Spleen (tissue), 11 donors: ENCODE data around the gene SPTBN1. TPM values are rescaled to one million over a fixed set of nuclear protein-coding genes. Genes with fewer than 3 reads are reported as not detected.

Source experiments
- DNase-seq: peaks from one replicate; pipeline ENCODE4 v3.0.0-alpha.2; 2020
- H3K27ac ChIP-seq, 8 donors: fragments of 200-600 bp; sonication (generic) in 7 of 8; 1 replicate in 4 of 8; 2 replicates in 4 of 8; pipeline versions ENCODE4 v1.5.0 to v1.8.0; 2016 to 2021; ENCODE audit warnings: inconsistent platforms in 4 of 8, mild to moderate bottlenecking in 4 of 8, moderate library complexity in 1 of 8
- H3K27me3 ChIP-seq, 7 donors: fragments of 200-600 bp; sonication (generic) in 6 of 7; replicated peaks in 1 of 7; 1 replicate in 4 of 7; 2 replicates in 3 of 7; pipeline versions ENCODE4 v1.5.0 to v1.8.0; 2016 to 2021; ENCODE audit warnings: inconsistent platforms in 3 of 7, mild to moderate bottlenecking in 1 of 7
- H3K36me3 ChIP-seq, 6 donors: fragments of 200-600 bp; sonication (generic) in 5 of 6; 1 replicate in 4 of 6; 2 replicates in 2 of 6; pipeline versions ENCODE4 v1.5.0 to v1.8.0; 2016 to 2021; ENCODE audit warnings: inconsistent platforms in 2 of 6
- H3K4me1 ChIP-seq, 6 donors: fragments of 200-600 bp; sonication (generic) in 5 of 6; 1 replicate in 3 of 6; 2 replicates in 3 of 6; pipeline versions ENCODE4 v1.5.0 to v1.8.0; 2016 to 2021; ENCODE audit warnings: inconsistent platforms in 3 of 6
- H3K4me3 ChIP-seq, 8 donors: fragments of 200-600 bp; sonication (generic) in 7 of 8; 1 replicate in 4 of 8; 2 replicates in 4 of 8; pipeline versions ENCODE4 v1.5.0 to v1.8.0; 2016 to 2021; ENCODE audit warnings: inconsistent platforms in 4 of 8, mild to moderate bottlenecking in 4 of 8, moderate library complexity in 2 of 8
- H3K9me3 ChIP-seq, 8 donors: fragments of 200-600 bp; sonication (generic) in 7 of 8; 1 replicate in 4 of 8; 2 replicates in 4 of 8; pipeline versions ENCODE4 v1.5.0 to v1.8.0; 2016 to 2021; ENCODE audit warnings: inconsistent platforms in 4 of 8
- POLR2A ChIP-seq, 3 donors: fragments of 450-650 bp; IDR thresholded peaks; one replicate each; pipeline ENCODE4 v1.5.1; 2017; ENCODE audit warnings: antibody characterized with exemption in 3 of 3, mild to moderate bottlenecking in 1 of 3
- POLR2AphosphoS5 ChIP-seq, 3 donors: sonication (generic); formaldehyde crosslinking; IDR thresholded peaks; one replicate each; pipeline ENCODE4 v1.5.1; 2017; ENCODE audit warnings: antibody characterized with exemption in 3 of 3
- WGBS, 5 donors: extraction: QIAGEN DNeasy Blood & Tissue Kit in 3 of 5; methylation state at CpG; one replicate each; pipeline versions ENCODE4 v1.1.5 to v1.1.7; 2013 to 2018; 5-methylcytosine and 5-hydroxymethylcytosine counted together
- intact Hi-C: fragments of 100-400 bp; cut with DNase I; formaldehyde crosslinking; loops from one replicate; pipeline ENCODE4 v1.15.0; 2023; ENCODE audit warnings: low total_unique reads
- polyA plus RNA-seq, 3 donors: library from polyadenylated mRNA; stranded (reverse); fragments of 200-250 nt; gene quantifications; one replicate each; pipeline ENCODE4 v1.2.1, GENCODE V29; 2013
- total RNA-seq, 7 donors: library from RNA; depleted of rRNA in 3 of 7; stranded (reverse); fragments of >200 nt in 3 of 7; fragmentation: NEBNext Ultra II Directional in 4 of 7; extraction: Animal tissue kit (Norgen Biotek cat#: 25700) in 4 of 7; gene quantifications; one replicate each; pipeline versions ENCODE4 v1.1.0 to v1.2.1, GENCODE V29; 2016 to 2021
- TF ChIP-seq, protein P1 (sequence below), 11 experiments: fragments of 200-600 bp in 7 of 11; fragments of 450-650 bp in 4 of 11; sonication (generic) in 4 of 11; IDR thresholded peaks in 8 of 11; conservative IDR thresholded peaks in 3 of 11; 1 replicate in 7 of 11; 2 replicates in 4 of 11; pipeline versions ENCODE4 v1.4.0 to v1.8.0; 2016 to 2021; ENCODE audit warnings: antibody characterized with exemption in 11 of 11, inconsistent platforms in 4 of 11, mild to moderate bottlenecking in 1 of 11
- donor health status: healthy with polysubstance abuse.
- donor health status: DM: no; HTN: no; CAD: no; lungs with moderate emphysema.
- donor health status: DM: no; HTN: no; CAD: no.
- donor health status: Bipolar disorder and iron deficiency.
- donor health status: healthy.
- donor health status: DM: no; HTN: no; CAD: no.
- donor health status: DM: yes; HTN: yes; CAD: no.

Gene SPTBN1
- total and polyA plus RNA-seq, 10 donors: 32.7 to 352 (median 269) TPM

DNA sequence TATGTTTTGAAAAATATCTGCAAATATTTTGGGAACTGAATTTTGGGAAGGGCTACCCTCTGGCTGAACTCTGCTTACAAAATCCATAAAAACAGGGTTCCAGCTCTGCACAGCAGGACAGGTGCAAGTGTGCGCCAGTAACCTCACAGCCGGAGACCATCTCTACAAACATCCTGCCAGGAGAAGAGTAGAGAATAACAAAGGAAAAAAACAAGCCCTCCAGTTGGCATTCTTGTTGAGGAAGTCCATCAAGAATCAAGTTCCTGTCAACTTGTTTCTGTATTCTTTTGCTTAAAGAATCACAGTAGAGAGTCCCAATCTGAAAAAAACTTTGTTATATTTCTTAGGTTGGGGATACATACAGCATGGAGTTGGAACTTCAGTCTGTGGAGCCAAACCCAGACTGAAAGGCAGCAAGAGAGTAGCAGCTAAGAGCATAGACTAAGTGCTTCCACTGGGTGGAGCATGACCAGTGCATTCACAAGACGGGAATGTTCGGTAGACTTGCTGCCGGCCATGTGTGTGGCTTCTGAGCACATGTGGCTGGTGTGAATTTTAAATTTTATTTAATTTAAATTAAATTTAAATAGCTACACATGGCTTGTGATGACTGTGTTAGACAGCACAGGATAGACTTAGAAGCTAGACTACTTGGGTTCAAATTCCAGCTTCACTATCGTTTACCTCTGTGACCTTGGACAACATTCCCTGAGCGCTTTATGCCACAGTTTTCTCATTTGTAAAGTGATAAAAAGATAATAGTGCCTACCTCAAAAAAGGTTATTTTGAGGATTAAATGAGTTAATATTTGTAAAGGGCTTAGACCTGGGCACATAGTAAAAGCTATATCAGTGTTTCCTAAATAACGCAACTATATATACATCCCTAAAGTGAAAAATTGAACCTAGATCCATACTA lies 41.9 kb downstream of the SPTBN1 start:
- Histone ChIP-seq H3K4me1 (peaks cover 0 to 55% (median 17%) of the 10 kb centered on the region in 6 donors), H3K27ac (peak overlapping the region in 5 of 8 donors; percentile 10 to 47 (median 30))

DNA sequence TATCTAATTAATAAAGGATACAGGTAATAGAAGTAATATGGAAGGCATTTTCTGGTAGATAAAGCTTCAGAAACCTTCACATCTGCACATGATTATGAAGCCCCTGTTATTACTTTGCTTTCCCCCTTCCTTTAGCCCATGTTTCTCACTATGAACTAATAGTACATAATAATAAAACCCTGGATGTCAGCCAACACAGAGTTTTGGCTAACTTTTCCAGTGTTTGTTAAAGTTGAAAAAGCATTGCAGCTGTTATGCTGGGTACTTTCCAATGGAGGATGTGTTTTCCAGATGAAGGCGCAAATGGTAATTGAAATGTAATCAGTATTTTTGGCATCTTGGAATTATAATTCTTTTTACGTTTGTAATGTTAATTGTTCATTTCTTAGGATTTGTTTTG lies 43.5 kb downstream of the SPTBN1 start:
- WGBS, 5 donors: 70 to 81% (median 73%) methylated on average over 2 of the region's 2 CpGs
- no peaks in the 10 kb centered on the region for H3K27me3 ChIP-seq
- H3K4me1 ChIP-seq: peaks cover 0 to 65% (median 17%) of the 10 kb centered on the region in 6 donors
- TF ChIP-seq POLR2A (IDR thresholded peaks at IDR 0.05) (no peak), POLR2AphosphoS5 (IDR thresholded peaks at IDR 0.05) (no peak)
- TF ChIP-seq, protein P1, sequence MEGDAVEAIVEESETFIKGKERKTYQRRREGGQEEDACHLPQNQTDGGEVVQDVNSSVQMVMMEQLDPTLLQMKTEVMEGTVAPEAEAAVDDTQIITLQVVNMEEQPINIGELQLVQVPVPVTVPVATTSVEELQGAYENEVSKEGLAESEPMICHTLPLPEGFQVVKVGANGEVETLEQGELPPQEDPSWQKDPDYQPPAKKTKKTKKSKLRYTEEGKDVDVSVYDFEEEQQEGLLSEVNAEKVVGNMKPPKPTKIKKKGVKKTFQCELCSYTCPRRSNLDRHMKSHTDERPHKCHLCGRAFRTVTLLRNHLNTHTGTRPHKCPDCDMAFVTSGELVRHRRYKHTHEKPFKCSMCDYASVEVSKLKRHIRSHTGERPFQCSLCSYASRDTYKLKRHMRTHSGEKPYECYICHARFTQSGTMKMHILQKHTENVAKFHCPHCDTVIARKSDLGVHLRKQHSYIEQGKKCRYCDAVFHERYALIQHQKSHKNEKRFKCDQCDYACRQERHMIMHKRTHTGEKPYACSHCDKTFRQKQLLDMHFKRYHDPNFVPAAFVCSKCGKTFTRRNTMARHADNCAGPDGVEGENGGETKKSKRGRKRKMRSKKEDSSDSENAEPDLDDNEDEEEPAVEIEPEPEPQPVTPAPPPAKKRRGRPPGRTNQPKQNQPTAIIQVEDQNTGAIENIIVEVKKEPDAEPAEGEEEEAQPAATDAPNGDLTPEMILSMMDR (IDR thresholded peaks at IDR 0.05 in 8 of 11, conservative IDR thresholded peaks at IDR 0.05 in 3 of 11): no peak
- intact Hi-C loops: no loop called here
- H3K36me3 ChIP-seq: no peaks in the 10 kb centered on the region
- no peaks in the 10 kb centered on the region for H3K9me3 ChIP-seq
- no peak overlapping the region for H3K27ac ChIP-seq
- no peak overlapping the region for H3K4me3 ChIP-seq
- no peak for DNase-seq

More for the DNA sequence above, 41.9 kb downstream of the SPTBN1 start:
- WGBS, 5 donors: 68 to 79% (median 74%) methylated on average over 8 of the region's 8 CpGs
- no peaks in the 10 kb centered on the region for H3K36me3 ChIP-seq
- TF ChIP-seq POLR2AphosphoS5 (IDR thresholded peaks at IDR 0.05): no peak
- TF ChIP-seq, protein P1 (IDR thresholded peaks at IDR 0.05 in 8 of 11, conservative IDR thresholded peaks at IDR 0.05 in 3 of 11): peak in 5 of 11 experiments; percentile 17 to 45 (median 18)
- H3K4me3 ChIP-seq: no peak overlapping the region
- H3K27me3 ChIP-seq: no peaks in the 10 kb centered on the region
- H3K9me3 ChIP-seq: no peaks in the 10 kb centered on the region
- DNase-seq: no peak
- intact Hi-C loops: no loop called here

GRCh38 chr2:54500404-54501205 lies 44.5 kb downstream of the SPTBN1 start:
- Histone ChIP-seq H3K4me1 (peaks cover 0 to 70% (median 17%) of the 10 kb centered on the region in 6 donors), H3K4me3 (no peak overlapping the region), H3K9me3 (no peaks in the 10 kb centered on the region), H3K27ac (no peak overlapping the region), H3K36me3 (no peaks in the 10 kb centered on the region), H3K27me3 (no peaks in the 10 kb centered on the region)
- 68 to 87% (median 85%) methylated on average over 7 to 8 of the region's 8 CpGs for WGBS, 5 donors
- DNase-seq: no peak
- intact Hi-C loops: no loop called here
- TF ChIP-seq POLR2A (IDR thresholded peaks at IDR 0.05): no peak
- TF ChIP-seq, protein P1 (IDR thresholded peaks at IDR 0.05 in 8 of 11, conservative IDR thresholded peaks at IDR 0.05 in 3 of 11): no peak
- no peak for TF ChIP-seq POLR2AphosphoS5 (IDR thresholded peaks at IDR 0.05)
